Hepatocyte (in vitro differentiated cells): ENCODE data around the gene PHF20.

Experiments
- CTCF ChIP-seq: fragments of 200-600 bp; sonication (generic); IDR thresholded peaks from 2 replicates; pipeline ENCODE4 v1.5.1; 2016; ENCODE audit warnings: antibody characterized with exemption, mild to moderate bottlenecking; ENCODE audit not compliant: poor library complexity
- EZH2 ChIP-seq: fragments of 200-600 bp; sonication (generic); IDR thresholded peaks from 2 replicates; pipeline ENCODE4 v1.6.1; 2016; ENCODE audit warnings: antibody characterized with exemption, mild to moderate bottlenecking, borderline replicate concordance
- EZH2phosphoT487 ChIP-seq: fragments of 200-600 bp; sonication (generic); IDR thresholded peaks from one replicate; pipeline ENCODE4 v1.6.1; 2018; ENCODE audit warnings: antibody characterized with exemption, mild to moderate bottlenecking, low read depth, moderate library complexity; ENCODE audit not compliant: unreplicated experiment, severe bottlenecking

GRCh38 chr20:35877611-35878010 lies 105.8 kb downstream of the PHF20 start:
- no peak for TF ChIP-seq CTCF
- TF ChIP-seq EZH2 = no peak
- TF ChIP-seq EZH2phosphoT487 = no peak
